GM19397 (cell line): ENCODE results near the gene TAF9.
"Not testable (repeated sequence)": the region's sequence is repeated elsewhere in the genome, so short reads cannot be mapped to it uniquely, and the experiment has no call there.

Source experiments
- ATAC-seq: cut with Tn5 transposase; IDR thresholded peaks from one replicate; pipeline ENCODE4 v1.9.1; 2021; ENCODE audit warnings: mild to moderate bottlenecking, moderate library complexity; ENCODE audit not compliant: unreplicated experiment

TAF9 gene

GRCh38 chr5:69341520-69342161 is 27.7 kb downstream of the TAF9 start:
- ATAC-seq: no peak

GRCh38 chr5:69335341-69335935 is 33.9 kb downstream of the TAF9 start:
- no peak for ATAC-seq

GRCh38 chr5:69334793-69335268 is 34.5 kb downstream of the TAF9 start:
- peak; percentile 46 for ATAC-seq

- ATAC-seq: not testable (repeated sequence)
Observed at GRCh38 chr5:69333668-69334315, 35.5 kb downstream of the TAF9 start.

- ATAC-seq: no peak
Observed at GRCh38 chr5:69331528-69332445, 37.5 kb downstream of the TAF9 start.

- no peak for ATAC-seq
Observed at GRCh38 chr5:69329905-69330489, 39.3 kb downstream of the TAF9 start.

- ATAC-seq: no peak
Observed at GRCh38 chr5:69326365-69326764, 43.0 kb downstream of the TAF9 start.

- ATAC-seq: no peak
Observed at GRCh38 chr5:69317391-69317790, 51.9 kb downstream of the TAF9 start.

GRCh38 chr5:69315972-69316371 is 53.3 kb downstream of the TAF9 start:
- no peak for ATAC-seq
